Fibroblast of the conjunctiva (primary cell): ENCODE measurements around the gene OAS1.
A peak's percentile ranks its signal among the peaks of the same experiment; 100 is the strongest.

ENCODE experiments used
- DNase-seq: peaks from one replicate; pipeline ENCODE4 v3.0.0-alpha.2; 2010; ENCODE audit warnings: low read depth

The OAS1 gene

DNA sequence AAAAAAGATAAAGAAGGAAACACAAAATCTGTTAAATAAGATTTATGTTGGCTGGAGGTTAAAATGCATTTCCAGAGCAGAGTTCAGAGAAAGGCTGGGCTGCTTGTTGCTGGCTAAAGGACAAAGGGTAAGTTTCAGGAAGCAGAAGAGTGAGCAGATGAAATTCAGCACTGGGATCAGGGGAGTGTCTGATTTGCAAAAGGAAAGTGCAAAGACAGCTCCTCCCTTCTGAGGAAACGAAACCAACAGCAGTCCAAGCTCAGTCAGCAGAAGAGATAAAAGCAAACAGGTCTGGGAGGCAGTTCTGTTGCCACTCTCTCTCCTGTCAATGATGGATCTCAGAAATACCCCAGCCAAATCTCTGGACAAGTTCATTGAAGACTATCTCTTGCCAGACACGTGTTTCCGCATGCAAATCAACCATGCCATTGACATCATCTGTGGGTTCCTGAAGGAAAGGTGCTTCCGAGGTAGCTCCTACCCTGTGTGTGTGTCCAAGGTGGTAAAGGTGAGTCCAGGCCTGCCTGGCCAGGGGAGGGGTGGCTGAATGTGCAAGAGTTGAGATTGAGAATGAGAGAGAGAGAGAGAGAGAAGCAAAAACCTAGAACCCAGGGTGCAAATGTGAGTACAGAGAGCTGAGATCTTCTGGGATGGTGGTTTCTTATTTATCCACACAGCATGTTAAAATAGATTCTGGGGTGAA is at the start of gene OAS1:
Gene OAS1, plus strand, starts transcription at position 251 of the 703 bp plus-strand sequence. Its CDS starts 78 bp downstream, at position 329.
- peak; percentile 17 for DNase-seq

DNA sequence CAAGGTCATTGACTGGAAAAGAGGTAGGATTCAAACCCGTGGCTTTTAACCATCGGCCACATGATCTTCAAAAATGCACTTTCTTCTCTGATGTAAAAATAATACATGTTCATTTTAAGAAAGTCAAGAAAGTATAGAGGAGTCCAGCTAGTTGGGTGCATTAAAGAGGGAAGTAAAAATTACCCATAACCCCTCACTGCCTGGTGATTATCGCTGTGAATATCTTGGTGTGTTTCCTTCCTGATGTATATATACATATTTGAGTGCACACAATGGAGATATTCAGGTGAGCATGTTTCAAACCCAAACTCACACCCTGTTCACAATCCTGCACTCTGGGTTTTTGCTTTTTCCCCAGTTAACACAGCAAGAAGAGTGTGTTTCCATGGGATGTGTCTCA is 47.5 kb upstream of the OAS1 start:
- DNase-seq = no peak

DNA sequence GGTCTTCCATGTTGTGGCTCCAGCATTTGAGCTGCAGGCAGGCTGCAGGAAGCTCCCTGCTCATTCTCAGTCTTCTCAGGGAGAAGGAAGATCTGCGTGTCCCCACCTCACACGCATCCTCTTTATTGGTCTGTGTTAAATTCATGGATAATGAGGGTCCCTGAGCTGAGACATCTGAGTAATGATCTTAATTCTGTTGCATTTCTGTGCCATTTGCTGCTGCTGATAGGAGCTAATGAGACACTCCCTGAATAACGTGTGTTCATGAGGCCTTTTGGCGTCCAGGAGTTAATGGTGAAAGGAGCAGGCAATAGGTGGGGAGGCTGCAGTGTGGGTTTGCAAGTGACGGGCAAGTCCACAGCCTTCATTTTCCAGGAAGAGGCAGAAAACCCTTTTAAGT is 46.6 kb upstream of the OAS1 start:
- DNase-seq = no peak

DNA sequence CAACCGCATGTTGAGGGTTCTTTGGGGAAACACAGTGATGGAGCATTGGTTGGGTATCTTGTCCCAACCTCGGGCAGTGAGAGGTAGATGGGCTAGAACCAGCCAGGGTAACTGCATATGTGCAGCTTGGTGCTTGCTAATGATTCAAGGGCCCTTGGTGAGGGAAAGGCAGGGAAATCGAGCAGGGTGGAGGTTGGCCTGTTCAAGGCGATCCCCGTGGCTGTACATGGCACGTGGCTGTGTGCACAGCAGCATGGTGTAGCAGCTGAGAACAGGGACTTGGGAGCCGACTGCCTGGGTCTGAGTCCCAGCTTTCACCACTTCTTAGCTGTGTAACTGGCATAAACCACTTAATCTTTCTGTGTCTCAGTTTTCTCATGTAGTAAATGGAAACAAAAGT is 45.5 kb upstream of the OAS1 start:
- DNase-seq = no peak

DNA sequence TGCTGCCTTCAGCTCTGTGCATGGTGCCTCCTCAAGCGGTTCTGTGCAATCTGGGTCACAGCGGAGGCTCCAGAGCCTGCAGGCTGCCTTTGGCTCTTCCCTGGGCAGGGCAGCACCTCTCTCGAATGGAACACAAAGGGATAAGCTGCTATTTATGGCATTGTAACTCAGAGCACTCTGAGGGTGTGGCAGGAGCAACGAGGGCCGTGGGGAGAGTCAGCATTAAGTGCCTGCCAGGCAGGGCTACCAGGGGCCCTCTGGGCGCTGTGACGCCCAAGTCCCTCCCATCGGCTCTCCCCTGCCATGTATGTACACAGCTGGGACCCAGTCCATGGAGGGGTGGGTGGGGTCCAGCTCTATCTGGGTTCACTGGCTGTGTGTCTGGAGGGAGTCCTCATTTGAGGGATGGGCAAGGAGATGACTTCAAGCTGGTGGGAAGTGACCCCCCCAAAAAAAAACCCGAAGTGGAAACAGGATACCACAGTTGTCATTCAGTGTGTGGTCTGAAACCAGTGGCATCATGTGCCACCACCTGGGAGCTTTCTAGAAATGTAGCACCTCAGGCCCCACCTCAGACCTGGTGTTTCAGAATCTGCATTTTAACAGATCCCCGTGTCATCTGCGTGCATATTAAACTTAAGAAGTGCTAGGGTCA is 44.0 kb upstream of the OAS1 start:
- no peak for DNase-seq

DNA sequence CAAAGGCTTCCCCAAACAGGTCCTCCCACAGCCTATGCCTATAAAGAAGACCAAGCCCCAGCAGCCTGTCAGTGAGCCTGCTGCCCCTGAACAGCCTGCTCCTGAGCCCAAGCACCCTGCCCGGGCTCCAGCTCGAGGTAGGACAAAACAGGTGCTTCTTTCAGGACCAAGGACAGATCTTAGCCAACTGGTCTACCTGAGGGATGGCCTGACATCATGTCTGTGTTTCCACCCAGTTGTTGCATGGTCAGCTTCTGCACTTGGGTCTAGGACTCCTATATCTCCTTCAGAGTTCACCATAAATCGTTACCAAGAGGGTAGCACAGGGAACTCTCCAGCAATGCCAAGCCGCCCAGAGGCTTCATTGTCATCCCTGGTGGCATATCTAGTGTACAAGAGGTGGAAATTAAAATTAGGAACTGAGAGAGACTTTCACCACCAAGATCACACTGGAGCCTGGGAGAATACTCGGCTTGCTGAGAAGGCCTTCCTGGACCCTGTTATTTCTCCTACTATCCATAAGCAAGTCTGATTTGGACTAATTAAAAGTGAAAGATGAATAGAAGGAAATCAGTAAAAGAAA is 38.2 kb upstream of the OAS1 start:
- DNase-seq = no peak

DNA sequence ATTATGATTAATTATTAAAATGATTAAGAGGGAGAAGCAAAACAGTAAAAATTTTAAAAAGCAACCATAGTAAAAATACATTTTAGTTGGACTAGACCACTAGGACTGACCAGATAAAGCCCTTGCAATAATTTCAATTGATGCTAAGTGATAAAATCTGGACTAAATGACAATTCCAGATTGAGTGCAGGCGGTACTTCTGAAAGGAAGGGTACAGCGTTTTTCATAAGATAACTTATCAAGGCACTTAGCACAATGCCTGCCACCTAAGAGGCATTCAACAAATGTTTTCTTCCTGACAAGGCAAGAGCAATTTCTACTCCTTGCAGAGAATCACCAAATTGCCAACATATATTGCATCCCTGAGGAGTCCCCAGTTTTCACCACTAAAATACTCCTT is 37.7 kb upstream of the OAS1 start:
- DNase-seq = no peak

DNA sequence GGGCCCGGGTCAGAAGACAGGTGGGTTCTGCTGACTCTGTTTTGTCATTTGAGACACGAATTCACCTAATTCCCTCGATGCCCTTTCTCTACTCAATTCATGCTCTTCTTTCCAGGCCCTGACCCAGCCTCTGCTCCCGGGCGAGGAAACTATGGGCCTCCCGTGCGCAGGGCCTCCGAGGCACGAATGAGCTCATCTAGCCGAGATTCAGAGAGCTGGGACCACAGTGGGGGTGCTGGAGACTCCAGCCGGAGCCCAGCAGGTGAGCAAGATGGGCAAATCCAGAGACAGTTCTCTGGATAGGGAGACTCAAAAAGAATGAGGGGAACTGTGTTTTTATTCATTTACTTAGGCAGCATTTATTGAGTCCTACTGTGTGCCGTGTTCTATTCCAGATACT is 37.0 kb upstream of the OAS1 start:
- no peak for DNase-seq

DNA sequence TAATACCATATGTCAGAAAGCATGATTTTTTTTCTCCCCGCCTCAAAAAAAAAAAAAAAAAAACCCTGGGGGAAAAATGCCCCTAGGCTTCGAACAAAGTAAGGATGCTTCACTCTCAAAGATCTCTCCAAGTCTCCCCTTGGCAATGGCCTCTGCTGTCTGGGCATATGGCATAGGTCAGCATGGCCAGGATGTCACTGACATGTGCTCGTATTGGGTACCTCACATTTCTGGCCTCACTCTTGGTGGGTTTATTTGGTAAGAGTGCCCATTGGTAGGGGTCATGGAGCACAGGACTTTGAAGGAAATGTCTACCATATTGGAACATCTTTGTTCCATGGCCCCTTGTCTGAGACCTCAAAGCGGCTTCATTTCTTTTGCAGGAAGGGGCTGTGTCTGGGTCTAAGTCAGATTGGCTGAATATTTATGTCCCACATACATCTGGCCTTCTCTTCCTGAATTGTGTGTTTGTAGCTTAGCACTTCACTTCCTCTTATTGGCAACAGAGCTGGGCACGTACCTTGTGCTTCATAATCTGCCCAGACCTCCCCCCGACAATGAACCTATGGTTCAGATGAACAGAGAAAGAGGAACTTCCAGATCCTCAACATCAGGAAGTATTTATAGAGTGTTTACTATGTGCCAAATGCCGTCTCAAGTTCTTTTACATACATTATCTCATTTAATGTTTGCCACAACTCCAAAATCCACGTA is 36.3 kb upstream of the OAS1 start:
- no peak for DNase-seq

DNA sequence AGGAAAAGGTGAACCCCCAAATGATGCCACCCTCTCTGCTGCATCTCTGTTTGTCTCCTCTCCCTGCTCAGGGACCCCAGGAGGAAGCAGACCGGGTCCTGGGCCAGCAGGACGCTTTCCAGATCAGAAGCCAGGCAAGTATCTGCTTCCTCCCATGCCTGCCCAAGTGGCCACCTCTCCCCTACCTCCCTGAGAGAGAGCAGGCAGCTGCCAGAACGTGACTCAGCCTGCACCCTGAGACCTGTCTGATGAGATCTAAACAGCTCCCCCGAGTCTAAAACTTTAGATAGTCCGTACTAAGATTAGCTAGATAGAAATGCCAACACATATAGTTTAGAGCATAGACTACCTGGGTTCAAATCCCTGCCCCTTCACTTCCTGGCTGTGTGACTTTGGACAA is 31.2 kb upstream of the OAS1 start:
- DNase-seq = no peak

DNA sequence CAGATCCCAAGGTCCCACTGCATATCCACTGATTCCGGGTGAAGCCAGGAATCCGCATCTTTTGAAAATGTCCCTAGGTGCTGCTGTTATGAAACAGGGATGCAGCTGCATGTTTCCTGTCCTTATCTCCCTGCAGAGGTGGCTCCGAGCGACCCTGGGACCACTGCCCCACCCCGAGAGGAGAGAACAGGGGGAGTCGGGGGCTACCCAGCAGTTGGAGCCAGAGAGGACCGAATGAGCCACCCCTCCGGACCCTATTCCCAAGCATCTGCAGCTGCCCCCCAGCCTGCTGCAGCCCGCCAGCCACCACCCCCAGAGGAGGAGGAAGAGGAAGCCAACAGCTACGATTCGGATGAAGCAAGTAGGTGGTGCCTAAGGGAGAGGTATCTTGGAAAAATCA is 30.3 kb upstream of the OAS1 start:
- DNase-seq = no peak

DNA sequence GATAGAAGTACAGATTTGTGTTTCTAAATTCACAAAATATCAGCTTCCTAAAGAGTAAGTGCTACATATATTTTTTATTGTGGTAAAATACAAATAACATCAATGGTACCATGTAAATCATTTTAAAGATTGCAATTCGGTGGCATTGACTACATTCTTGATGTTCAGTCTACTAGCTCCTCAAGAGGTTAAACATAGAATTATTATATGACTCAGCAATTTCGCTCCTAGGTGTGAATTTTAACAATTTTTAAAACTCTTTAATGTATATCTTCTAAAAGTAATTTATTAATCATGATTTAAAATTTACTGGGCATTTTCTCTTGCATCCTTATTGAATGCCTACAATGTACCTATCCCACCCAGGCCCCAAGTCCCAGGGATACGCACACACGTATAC is 29.8 kb upstream of the OAS1 start:
- DNase-seq = no peak

DNA sequence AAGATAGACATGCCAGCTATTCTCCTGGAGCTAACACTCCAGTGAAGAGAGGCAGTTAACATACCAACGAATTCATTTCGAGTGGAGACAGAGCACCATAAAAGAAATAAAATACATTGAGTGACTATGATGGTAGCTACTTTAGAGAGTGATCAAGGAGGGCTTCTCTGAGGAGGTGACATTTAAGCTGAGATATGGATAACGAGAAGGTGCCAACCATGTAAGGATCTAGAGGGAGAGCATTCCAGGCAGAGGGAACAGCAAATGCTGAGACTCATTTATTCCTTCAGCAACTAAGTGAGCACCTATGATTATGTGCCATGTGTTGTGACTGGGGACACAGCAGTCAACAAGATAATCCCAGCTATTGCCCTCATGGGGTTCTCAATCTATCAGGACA is 28.3 kb upstream of the OAS1 start:
- no peak for DNase-seq

DNA sequence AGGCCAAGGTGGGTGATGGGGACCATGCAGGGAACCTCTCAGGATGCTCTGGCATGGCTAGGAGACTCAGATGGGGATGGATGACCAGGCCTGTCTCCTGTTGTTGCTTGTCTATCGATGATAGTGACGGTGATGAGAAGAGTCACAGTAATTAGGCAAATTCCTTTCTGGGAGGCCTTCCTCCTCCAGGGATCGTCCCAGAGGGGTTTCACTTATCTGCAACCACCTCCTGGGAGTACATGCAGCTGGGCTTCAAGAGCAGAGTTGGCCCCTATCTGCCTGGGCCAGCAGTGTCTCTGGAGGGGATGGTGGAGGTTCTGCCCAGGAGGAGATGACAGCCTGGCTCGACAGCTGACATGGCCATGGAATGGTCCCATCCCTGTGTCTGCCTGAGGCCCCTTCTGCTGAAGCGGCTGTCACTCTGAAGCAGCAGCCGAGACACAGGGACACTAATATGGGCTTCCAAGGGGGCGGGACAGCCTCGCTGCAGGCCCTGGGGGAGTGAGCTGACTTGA is 27.5 kb upstream of the OAS1 start:
- DNase-seq = no peak

DNA sequence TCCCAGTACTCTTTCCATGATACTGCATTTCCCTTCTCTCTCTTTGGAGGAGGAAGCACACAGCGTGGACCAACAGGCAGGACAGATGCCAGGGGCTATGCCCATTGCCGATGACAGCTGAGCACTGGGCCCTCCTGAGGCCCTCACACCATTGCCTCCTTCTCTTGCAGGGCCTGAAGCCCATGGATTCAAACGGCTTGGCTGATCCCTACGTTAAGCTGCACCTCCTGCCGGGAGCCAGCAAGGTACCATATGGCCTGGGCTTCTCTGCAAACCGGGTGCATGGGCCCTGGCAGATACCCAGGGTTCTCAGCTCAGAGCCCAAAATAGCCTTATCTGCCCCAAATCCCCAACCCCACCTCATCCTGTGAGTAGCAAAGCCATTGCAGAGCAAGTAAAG is 25.2 kb upstream of the OAS1 start:
- DNase-seq = no peak

DNA sequence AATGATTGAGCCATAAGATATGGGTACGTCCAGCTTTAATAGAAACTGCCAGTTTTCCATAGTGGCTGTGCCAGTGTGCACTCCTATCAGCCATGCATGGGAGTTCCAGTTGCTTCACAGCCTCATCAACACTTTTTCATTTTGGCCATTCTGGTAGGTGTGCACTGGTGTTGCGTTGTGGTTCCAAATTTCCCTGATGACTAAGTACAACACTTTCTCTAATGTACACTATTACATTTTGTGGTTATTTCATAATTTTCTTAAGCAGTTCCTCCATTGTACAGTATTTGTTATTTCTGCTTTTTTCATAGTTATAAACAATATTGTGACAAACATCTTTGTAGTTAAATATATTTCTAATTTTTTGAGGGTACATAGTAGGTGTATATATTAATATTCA is 21.5 kb upstream of the OAS1 start:
- no peak for DNase-seq

DNA sequence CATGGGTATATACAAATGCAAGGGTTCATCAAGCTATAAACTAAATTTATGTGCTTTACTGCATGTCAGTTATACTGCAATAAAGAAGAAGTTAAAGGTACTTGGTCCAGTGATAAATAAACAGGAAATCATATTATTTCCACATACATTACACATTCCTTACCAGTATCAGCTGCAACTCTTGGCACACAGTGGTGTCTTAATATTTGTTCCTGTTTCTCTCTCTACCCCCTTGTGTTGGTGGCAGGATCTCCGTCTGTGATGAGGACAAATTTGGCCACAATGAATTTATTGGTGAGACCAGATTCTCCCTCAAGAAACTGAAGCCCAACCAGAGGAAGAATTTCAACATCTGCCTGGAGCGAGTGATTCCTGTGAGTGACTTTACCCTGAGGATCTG is 19.2 kb upstream of the OAS1 start:
- DNase-seq = no peak

DNA sequence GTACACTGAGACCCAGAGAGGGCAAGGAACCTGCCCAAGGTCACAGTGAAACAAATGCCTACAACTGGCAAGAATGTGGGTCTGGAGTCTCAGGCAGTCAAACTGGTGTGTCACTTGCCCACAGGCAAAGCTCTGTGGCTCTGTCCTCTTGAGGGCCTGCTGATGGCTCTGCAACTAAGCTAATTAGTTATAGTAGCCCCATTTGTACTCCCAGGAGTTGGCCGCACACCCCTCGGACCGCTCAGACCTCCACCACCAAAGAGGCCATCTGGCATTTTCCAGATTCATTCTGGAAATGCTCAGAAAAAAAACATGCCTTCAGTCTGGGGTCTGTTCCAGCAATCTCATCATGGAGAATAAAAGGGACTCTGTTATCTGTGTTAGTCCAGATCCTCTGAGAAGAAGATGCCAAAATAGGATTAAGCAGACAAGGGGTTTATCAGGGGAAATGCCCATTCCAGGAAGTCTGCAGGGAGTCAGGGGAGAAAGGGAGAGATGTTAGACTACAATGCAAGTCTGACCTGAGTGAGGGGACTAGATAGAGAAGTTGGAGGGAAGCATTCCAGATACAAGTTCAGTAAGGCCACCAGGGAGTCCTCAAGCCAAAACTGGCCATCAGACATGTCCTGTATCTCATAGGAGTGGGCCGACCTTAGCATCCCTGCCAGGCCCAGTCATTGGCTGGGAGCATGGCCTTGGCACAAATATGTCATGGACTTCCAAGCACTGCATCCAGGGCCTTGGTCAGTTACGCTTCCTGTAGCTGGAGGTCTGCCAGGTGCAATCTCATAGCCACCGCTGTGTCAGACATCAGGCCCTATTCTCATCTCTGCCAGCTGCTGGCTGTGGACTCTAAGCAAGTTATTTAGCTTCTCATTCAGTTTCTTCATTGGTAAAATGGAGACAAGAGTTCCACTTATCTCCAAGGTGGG is 15.4 kb upstream of the OAS1 start:
- no peak for DNase-seq

DNA sequence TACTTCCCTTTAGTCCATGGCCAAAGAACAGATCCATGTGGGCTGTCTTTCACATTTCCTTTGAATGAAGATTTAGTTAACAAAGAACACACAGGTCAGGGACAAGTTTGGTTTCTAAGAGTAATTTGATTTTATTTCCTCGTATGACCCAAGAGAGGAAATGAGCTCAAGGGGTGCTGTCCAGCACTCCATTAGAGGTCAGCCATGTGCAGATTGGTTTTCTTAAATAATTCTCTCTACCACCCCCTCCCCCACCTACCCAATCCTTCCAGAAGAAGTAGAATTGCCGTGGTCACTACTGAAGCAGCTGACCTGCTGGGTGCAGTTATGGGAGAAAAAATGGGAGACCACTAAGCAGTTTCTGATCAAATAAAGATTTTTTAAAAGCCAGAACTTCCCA is 13.9 kb upstream of the OAS1 start:
- no peak for DNase-seq

DNA sequence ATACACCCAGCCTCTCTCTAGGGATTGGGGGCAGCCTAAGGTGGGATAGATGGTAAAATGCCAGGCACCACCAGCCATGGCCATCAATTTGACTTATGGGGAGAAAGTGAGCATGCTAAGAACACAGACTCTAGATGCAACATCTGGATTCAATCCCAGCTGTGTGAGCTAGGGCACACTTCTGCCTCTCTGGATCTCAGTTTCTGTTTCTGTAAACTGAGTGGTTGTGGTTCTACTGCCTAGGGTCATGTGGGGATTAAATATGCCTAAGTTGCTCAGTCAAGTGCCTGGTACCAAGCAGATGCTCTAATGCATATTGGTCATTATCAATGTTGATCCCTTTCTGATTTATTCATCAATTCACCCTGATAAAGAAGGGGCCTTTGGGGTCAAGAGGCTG is 12.6 kb upstream of the OAS1 start:
- no peak for DNase-seq

DNA sequence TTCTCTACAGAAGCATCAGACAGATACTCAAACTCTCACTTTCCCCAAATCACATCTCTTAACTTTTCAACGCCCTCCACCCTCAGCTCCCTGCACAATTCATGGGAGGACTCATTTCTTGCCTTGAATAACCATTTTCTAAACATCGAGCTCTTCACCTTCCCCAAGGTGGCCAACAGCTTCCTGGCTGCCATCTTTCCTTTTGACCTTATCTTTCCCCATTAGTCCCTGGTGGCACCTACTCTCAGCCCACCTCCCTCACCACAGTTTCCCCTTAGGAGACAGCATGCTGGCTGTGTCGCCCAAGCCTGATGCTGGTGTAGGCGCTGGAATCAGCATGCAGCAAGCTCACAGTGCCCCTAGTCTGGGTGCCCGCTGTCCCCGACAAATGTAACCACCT is 8.4 kb upstream of the OAS1 start:
- no peak for DNase-seq
